ENCODE measurements around the gene AGXT2.
A peak's percentile ranks its signal among the peaks of the same experiment; 100 is the strongest.

Gene AGXT2

DNA sequence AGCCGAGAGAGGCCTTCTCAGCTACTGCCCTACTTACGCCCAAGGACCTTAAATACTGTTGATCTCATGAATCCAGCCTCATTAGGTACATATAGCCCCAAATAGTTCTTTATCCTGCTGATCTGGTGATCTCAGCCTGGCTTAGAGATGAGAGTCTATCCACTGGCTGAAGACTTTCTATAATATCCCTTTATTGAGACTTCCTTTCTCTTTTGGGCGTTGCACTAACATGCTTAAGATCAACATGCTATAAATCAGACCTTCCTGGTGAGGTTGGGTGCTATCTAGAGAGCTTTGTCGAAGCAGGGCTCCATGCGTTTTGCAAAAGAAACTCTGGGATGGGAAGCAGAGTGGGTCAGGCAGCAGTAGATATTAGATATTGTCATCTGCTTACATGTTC lies 44.0 kb upstream of the AGXT2 start:
- Histone ChIP-seq H3K27ac (no peak overlapping the region), H3K4me3 (ENCODE audit: low read depth, low read length) (no peak overlapping the region), H3K36me3 (replicated peaks) (no peaks in the 10 kb centered on the region), H3K27me3 (replicated peaks) (no peaks in the 10 kb centered on the region)
- DNase-seq: no peak
- in situ Hi-C loops (cut with HindIII; ENCODE audit: low pct_ligation_motif_present, low sequenced_read_pairs): loop anchor here (25.0 kb wide), 1 partner anchor 96 kb away; no protein-coding TSS in a partner anchor
- TF ChIP-seq CTCF (IDR thresholded peaks at IDR 0.05; ENCODE audit: low read depth, low read length, missing control alignments): no peak

DNA sequence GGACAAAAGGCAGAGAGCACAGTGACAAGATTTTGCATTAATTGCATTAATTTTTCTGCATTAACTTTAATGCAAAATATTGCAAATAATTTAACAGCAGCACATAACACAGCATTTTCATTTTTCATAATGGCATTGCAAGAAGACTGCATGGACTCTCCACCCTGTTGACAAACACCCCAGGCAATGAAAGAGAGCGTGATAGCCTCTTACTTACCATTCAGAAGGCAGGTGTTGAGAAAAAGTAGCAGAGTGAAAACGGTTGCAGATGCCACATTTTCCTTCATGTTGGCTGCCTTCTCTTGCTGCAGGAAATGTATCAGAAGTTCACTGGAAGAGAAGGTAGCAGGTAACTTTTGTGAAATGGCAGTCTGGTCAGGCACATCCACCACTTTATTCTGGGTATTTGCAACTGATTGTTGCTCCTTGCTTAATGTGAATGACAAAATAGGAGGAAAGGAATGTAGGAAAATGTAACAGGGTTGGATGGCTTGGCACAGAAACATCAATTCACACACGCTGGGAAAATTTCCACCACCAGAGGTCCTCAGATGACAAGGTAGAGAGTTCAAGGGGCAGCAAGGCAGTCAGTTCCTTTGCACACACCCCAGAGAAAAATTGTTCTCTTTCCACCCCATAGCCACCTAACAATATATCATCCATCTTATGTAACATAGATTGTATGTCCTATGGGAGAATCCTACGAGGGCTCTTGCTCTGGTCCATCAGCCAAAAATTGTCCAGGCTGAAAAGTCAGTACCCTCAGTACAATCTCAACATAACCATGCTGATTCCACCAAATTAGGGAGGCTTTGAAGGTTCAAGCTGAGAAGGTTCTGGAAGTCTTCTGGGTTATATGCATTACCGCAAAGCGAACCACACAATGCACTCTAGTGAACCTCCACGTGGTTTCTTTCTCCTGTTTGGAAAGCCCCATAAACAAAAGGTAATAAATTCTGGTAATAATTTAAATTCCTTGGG lies 41.9 kb upstream of the AGXT2 start:
- peak; percentile 88 for TF ChIP-seq CTCF (IDR thresholded peaks at IDR 0.05; ENCODE audit: low read depth, low read length, missing control alignments)
- H3K36me3 ChIP-seq (replicated peaks): no peaks in the 10 kb centered on the region
- DNase-seq: peak; percentile 60
- H3K27ac ChIP-seq: no peak overlapping the region
- no peak overlapping the region for H3K4me3 ChIP-seq (ENCODE audit: low read depth, low read length)
- H3K27me3 ChIP-seq (replicated peaks): no peaks in the 10 kb centered on the region
- in situ Hi-C loops (cut with HindIII; ENCODE audit: low pct_ligation_motif_present, low sequenced_read_pairs): loop anchor here (25.0 kb wide), 1 partner anchor 98 kb away; no protein-coding TSS in a partner anchor

- Histone ChIP-seq H3K27me3 (replicated peaks) (no peaks in the 10 kb centered on the region), H3K4me3 (ENCODE audit: low read depth, low read length) (no peak overlapping the region), H3K27ac (no peak overlapping the region), H3K36me3 (replicated peaks) (no peaks in the 10 kb centered on the region)
- in situ Hi-C loops (cut with HindIII; ENCODE audit: low pct_ligation_motif_present, low sequenced_read_pairs): loop anchor here (25.0 kb wide), 1 partner anchor 99 kb away; no protein-coding TSS in a partner anchor
- peak; percentile 17 for DNase-seq
- no peak for TF ChIP-seq CTCF (IDR thresholded peaks at IDR 0.05; ENCODE audit: low read depth, low read length, missing control alignments)
These were observed 40.2 kb upstream of the AGXT2 start for GRCh38 chr5:35087991-35088390.

DNA sequence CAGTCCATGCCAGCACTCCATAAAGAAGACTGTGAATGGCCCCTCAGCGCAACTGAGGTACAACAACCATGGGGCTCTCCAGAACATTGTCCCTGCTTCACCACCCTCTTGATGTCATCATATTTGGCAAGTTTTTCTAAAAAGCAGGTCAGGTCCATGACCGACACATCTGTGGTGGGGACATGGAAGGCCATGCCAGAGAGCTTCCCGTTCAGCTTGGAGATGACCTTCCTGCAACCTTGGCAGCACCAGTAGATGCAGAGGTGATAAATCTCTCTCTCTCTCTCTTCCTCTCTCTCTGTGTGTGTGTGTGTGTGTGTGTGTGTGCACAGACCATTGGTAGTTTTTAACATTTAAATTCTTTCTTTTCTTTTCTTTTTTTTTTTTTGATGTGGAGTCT lies 35.4 kb upstream of the AGXT2 start:
- DNase-seq: no peak
- TF ChIP-seq CTCF (IDR thresholded peaks at IDR 0.05; ENCODE audit: low read depth, low read length, missing control alignments): no peak
- Histone ChIP-seq H3K36me3 (replicated peaks) (no peaks in the 10 kb centered on the region), H3K4me3 (ENCODE audit: low read depth, low read length) (no peak overlapping the region), H3K27me3 (replicated peaks) (no peaks in the 10 kb centered on the region), H3K27ac (no peak overlapping the region)
- in situ Hi-C loops (cut with HindIII; ENCODE audit: low pct_ligation_motif_present, low sequenced_read_pairs): loop anchor here (25.0 kb wide), 1 partner anchor 104 kb away; no protein-coding TSS in a partner anchor

DNA sequence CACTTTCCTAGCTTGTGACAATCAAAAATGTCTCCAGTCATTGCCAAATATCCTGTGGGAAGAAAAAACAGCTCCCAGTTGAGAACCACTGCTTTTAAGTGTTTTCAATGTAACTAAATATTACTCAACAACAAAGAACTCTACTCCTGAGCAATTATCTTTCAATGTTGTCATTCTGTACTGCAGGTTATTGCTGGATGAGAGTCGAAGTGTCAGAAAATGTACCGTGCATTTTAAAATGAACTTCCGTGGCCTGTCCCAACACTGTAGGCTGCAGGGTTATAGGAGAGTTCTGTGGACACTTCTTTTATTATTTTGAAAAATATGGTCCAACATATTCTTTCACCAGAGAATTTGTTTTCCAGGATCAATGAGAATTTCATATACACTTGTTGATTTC lies 34.8 kb upstream of the AGXT2 start:
- H3K27me3 ChIP-seq (replicated peaks): no peaks in the 10 kb centered on the region
- no peak for DNase-seq
- H3K36me3 ChIP-seq (replicated peaks): no peaks in the 10 kb centered on the region
- H3K4me3 ChIP-seq (ENCODE audit: low read depth, low read length): no peak overlapping the region
- no peak for TF ChIP-seq CTCF (IDR thresholded peaks at IDR 0.05; ENCODE audit: low read depth, low read length, missing control alignments)
- in situ Hi-C loops (cut with HindIII; ENCODE audit: low pct_ligation_motif_present, low sequenced_read_pairs): loop anchor here (25.0 kb wide), 1 partner anchor 105 kb away; no protein-coding TSS in a partner anchor
- no peak overlapping the region for H3K27ac ChIP-seq
